Lower leg skin (tissue), 4 donors: ENCODE measurements around the gene ATP4A. TPM values are rescaled to one million over a fixed set of nuclear protein-coding genes. Genes with fewer than 3 reads are reported as not detected.

Experiments
- DNase-seq, 2 donors: peaks; one replicate each; pipeline ENCODE4 v3.0.0-alpha.2; 2019; ENCODE audit warnings: low spot score in 2 of 2
- H3K4me3 ChIP-seq: fragments of 200-600 bp; sonication (generic); 2 replicates; pipeline ENCODE4 v1.5.1; 2017; ENCODE audit warnings: mild to moderate bottlenecking, low read depth; ENCODE audit not compliant: poor library complexity, severe bottlenecking
- POLR2A ChIP-seq, 2 donors: fragments of 450-650 bp; IDR thresholded peaks; one replicate each; pipeline ENCODE4 v1.6.1; 2016 to 2017; ENCODE audit warnings: antibody characterized with exemption in 2 of 2, mild to moderate bottlenecking in 1 of 2, moderate library complexity in 1 of 2
- WGBS, 2 donors: methylation state at CpG; one replicate each; pipeline ENCODE4 v1.1.5; 2018; 5-methylcytosine and 5-hydroxymethylcytosine counted together
- intact Hi-C: fragments of 100-400 bp; cut with DNase I; formaldehyde crosslinking; loops from one replicate; pipeline ENCODE4 v1.15.0; 2023; ENCODE audit warnings: low total_unique reads
- total RNA-seq, 4 donors: library from RNA; depleted of rRNA; stranded (reverse); fragments of >200 nt; gene quantifications; one replicate each; pipeline ENCODE4 v1.1.0, GENCODE V29; 2016
- TF ChIP-seq, protein P1 (sequence below), 3 donors: fragments of 450-650 bp; IDR thresholded peaks; one replicate each; pipeline ENCODE4 v1.5.1; 2016; ENCODE audit warnings: antibody characterized with exemption in 3 of 3, mild to moderate bottlenecking in 3 of 3, moderate library complexity in 2 of 3

Gene ATP4A
- total RNA-seq, 4 donors from 2014 or later, result not detected

DNA sequence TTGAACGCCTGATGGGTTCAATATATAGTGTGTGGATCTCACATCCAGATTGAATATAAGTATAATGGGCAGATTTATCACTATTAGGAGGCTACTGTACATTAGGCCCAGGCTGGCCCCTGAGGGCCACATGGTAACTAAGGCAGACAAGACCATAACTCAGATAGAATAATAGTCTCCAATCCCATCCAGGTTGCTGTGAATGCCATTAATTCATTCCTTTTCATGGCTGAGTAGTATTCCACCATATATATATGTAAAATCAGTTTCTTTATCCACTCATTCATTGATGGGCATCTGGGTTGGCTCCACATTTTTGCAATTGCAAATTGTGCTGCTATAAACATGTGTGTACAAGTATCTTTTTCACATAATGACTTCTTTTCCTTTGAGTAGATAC lies 14.5 kb upstream of the ATP4A start:
- intact Hi-C loops, result no loop called here
- no peak overlapping the region for H3K4me3 ChIP-seq
- TF ChIP-seq POLR2A (IDR thresholded peaks at IDR 0.05), result no peak
- TF ChIP-seq, protein P1, sequence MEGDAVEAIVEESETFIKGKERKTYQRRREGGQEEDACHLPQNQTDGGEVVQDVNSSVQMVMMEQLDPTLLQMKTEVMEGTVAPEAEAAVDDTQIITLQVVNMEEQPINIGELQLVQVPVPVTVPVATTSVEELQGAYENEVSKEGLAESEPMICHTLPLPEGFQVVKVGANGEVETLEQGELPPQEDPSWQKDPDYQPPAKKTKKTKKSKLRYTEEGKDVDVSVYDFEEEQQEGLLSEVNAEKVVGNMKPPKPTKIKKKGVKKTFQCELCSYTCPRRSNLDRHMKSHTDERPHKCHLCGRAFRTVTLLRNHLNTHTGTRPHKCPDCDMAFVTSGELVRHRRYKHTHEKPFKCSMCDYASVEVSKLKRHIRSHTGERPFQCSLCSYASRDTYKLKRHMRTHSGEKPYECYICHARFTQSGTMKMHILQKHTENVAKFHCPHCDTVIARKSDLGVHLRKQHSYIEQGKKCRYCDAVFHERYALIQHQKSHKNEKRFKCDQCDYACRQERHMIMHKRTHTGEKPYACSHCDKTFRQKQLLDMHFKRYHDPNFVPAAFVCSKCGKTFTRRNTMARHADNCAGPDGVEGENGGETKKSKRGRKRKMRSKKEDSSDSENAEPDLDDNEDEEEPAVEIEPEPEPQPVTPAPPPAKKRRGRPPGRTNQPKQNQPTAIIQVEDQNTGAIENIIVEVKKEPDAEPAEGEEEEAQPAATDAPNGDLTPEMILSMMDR (IDR thresholded peaks at IDR 0.05), result no peak
- no peak for DNase-seq
- WGBS, 2 donors, result 44 to 85% methylated on average over 1 of the region's 1 CpG

DNA sequence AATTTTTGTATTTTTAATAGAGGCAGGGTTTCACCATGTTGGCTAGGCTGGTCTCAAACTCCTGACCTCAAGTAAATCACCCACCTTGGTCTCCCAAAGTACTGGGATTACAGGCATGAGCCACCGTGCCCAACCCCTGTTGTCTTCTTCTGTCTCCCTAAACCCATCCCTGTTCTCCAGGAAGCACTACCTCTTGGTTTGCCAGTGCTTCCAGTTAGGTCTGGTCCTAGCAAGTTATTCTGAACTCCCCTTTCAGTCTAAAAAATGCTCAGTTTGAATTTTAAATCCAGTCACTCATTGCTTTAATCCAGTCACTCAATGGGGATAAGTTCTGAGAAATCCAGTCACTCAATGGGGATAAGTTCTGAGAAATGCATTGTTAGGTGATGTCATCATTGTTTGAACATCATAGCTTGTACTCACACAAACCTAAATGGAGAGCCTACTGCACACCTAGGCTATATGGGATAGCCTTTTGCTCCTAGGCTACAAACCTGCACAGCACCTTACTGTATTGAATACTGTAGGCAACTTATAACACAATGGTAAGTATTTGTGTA lies 8.0 kb upstream of the ATP4A start:
- no peak overlapping the region for H3K4me3 ChIP-seq
- TF ChIP-seq POLR2A (IDR thresholded peaks at IDR 0.05), result no peak
- TF ChIP-seq, protein P1 (IDR thresholded peaks at IDR 0.05), result no peak
- WGBS, 2 donors, result 75 to 95% methylated on average over 1 of the region's 1 CpG
- no peak for DNase-seq
- intact Hi-C loops, result no loop called here

- 58 to 69% methylated on average over 5 of the region's 5 CpGs for WGBS, 2 donors
- no peak overlapping the region for H3K4me3 ChIP-seq
- no peak for DNase-seq
- intact Hi-C loops, result no loop called here
- TF ChIP-seq, protein P1 (IDR thresholded peaks at IDR 0.05), result no peak
- no peak for TF ChIP-seq POLR2A (IDR thresholded peaks at IDR 0.05)
These were observed 5.9 kb upstream of the ATP4A start for GRCh38 chr19:35569281-35569781.

GRCh38 chr19:35566738-35567137 lies 3.3 kb upstream of the ATP4A start:
- no peak for TF ChIP-seq POLR2A (IDR thresholded peaks at IDR 0.05)
- TF ChIP-seq, protein P1 (IDR thresholded peaks at IDR 0.05), result no peak
- no peak overlapping the region for H3K4me3 ChIP-seq
- no peak for DNase-seq
- intact Hi-C loops, result no loop called here
- WGBS, 2 donors, result 85 to 87% methylated on average over 7 of the region's 7 CpGs

DNA sequence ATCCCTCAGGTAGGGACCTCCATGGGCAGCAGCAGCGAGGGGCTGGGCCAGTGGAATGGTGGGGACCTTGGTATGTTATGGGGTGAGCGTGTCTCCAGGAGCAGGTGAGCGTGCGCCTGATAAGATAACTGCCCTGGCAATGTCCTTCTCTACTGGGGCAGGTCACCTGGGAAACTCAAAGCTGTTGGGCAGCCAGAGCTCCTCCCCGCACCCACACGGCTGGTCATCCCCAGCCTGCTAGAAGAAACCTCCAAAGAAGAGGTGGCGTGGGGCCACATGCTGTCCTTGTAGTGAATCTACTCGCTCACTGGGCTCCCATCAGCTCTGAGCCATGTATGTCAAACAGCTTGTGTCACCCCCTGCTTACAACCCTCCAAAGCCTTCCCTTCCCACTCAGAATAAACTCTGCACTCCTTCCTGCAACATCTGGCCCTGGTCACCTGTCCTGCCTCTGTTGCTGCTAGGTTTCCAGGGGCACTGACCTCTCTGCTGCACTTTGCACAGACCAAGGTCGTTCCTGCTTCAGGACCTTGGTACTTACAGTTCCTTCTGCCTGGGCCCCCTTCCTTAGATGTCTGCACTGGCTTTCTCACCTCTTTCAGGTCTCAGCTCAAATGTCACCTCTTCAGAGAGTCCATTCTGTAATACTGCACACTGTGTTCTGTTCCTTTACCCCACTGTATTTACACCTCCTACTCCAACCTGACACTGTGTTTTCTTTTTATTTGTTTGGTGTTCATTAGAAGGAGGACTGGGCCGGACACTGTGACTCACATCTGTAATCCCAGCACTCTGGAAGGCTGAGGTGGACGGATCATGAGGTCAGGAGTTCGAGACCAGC lies 1.8 kb upstream of the ATP4A start:
- no peak for TF ChIP-seq POLR2A (IDR thresholded peaks at IDR 0.05)
- TF ChIP-seq, protein P1 (IDR thresholded peaks at IDR 0.05), result no peak
- intact Hi-C loops, result no loop called here
- DNase-seq, result no peak
- no peak overlapping the region for H3K4me3 ChIP-seq
- 77 to 80% methylated on average over 12 of the region's 12 CpGs for WGBS, 2 donors
